Bronchial smooth muscle cell (primary cell): ENCODE data around the gene NCAPD2. TPM values are rescaled to one million over a fixed set of nuclear protein-coding genes. Genes with fewer than 3 reads are reported as not detected.

Source experiments
- total RNA-seq: library from RNA; depleted of rRNA; stranded (reverse); fragments of >200 nt; gene quantifications from 2 replicates; pipeline ENCODE4 v1.2.1, GENCODE V29; 2014

The NCAPD2 gene, protein sequence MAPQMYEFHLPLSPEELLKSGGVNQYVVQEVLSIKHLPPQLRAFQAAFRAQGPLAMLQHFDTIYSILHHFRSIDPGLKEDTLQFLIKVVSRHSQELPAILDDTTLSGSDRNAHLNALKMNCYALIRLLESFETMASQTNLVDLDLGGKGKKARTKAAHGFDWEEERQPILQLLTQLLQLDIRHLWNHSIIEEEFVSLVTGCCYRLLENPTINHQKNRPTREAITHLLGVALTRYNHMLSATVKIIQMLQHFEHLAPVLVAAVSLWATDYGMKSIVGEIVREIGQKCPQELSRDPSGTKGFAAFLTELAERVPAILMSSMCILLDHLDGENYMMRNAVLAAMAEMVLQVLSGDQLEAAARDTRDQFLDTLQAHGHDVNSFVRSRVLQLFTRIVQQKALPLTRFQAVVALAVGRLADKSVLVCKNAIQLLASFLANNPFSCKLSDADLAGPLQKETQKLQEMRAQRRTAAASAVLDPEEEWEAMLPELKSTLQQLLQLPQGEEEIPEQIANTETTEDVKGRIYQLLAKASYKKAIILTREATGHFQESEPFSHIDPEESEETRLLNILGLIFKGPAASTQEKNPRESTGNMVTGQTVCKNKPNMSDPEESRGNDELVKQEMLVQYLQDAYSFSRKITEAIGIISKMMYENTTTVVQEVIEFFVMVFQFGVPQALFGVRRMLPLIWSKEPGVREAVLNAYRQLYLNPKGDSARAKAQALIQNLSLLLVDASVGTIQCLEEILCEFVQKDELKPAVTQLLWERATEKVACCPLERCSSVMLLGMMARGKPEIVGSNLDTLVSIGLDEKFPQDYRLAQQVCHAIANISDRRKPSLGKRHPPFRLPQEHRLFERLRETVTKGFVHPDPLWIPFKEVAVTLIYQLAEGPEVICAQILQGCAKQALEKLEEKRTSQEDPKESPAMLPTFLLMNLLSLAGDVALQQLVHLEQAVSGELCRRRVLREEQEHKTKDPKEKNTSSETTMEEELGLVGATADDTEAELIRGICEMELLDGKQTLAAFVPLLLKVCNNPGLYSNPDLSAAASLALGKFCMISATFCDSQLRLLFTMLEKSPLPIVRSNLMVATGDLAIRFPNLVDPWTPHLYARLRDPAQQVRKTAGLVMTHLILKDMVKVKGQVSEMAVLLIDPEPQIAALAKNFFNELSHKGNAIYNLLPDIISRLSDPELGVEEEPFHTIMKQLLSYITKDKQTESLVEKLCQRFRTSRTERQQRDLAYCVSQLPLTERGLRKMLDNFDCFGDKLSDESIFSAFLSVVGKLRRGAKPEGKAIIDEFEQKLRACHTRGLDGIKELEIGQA (N-terminal part only)
- 16.9 and 28.1 TPM in 2 replicates for total RNA-seq

DNA sequence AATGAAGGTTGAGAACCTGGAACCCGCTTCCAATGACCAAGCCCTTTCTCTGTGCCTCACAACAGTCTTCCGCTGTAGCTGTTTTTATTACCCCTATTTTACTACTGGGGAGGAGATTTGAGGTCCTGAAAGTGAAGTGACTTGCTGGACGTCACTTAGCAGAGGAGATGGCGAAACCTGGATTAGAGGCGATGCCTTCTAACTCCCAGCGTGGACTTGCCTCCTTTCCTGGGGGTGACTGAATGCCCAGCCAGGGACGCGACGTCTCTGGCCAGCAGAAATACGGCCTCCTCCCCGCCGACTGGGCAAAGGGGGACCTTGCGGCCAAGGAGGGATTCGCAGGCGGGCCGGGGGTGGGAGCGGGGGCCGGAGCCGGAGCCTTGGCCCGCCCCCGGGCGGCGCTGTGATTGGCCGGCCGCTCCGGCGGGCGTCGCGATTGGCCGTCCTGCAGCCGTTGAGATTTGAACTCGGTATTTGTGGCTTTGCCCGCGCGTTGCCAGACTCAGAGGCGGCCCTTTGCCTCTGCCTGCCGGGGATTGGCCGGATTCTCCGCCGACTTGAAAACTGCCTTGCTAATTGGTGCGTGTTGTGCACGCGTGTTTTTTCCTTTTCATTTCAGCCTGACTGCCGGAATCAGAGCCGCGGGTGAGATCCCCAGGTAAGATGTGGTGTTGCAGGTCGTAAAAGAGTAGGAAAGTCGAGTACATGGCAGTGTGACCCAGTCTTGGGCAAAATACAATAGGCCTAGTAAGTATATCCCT lies at the start of gene NCAPD2:
TSS of gene NCAPD2 (plus strand) at position 606 of the 761 bp plus-strand sequence. CDS start 997 bp downstream, outside the sequence.

DNA sequence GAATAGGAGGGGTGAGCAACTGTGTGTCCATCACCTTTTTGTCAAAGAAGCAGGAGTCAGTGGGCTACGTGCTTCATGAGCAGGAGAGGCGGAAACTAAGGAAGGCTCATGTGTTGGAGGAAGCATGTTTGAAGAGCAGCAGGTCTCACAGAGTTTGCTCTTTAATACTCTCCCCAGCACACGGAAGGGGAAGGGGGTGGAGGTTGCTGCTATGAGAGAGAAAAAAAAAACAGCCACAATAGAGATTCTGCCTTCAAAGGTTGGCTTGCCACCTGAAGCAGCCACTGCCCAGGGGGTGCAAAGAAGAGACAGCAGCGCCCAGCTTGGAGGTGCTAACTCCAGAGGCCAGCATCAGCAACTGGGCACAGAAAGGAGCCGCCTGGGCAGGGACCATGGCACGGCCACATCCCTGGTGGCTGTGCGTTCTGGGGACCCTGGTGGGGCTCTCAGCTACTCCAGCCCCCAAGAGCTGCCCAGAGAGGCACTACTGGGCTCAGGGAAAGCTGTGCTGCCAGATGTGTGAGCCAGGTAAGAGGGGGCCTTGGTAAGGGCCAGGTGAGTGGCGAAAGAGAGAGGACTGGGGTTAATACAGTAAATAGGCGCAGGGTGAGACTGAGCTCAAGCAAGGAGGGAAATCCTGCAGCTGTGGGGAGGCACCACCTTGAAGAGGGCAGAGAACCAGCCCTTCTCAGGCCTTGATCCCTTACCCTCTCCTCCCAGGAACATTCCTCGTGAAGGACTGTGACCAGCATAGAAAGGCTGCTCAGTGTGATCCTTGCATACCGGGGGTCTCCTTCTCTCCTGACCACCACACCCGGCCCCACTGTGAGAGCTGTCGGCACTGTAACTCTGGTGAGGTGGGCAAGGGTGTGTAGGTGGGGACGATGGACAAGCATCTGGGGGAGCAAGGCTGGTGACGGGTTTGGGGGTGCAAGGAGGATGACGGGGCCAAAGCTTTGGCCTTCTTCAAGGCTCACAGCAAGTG lies 48.9 kb upstream of the NCAPD2 start, which contains the start of gene CD27:
TSS of gene CD27 (plus strand) at position 252 of the 985 bp plus-strand sequence. CDS start at position 393, 141 bp downstream.

DNA sequence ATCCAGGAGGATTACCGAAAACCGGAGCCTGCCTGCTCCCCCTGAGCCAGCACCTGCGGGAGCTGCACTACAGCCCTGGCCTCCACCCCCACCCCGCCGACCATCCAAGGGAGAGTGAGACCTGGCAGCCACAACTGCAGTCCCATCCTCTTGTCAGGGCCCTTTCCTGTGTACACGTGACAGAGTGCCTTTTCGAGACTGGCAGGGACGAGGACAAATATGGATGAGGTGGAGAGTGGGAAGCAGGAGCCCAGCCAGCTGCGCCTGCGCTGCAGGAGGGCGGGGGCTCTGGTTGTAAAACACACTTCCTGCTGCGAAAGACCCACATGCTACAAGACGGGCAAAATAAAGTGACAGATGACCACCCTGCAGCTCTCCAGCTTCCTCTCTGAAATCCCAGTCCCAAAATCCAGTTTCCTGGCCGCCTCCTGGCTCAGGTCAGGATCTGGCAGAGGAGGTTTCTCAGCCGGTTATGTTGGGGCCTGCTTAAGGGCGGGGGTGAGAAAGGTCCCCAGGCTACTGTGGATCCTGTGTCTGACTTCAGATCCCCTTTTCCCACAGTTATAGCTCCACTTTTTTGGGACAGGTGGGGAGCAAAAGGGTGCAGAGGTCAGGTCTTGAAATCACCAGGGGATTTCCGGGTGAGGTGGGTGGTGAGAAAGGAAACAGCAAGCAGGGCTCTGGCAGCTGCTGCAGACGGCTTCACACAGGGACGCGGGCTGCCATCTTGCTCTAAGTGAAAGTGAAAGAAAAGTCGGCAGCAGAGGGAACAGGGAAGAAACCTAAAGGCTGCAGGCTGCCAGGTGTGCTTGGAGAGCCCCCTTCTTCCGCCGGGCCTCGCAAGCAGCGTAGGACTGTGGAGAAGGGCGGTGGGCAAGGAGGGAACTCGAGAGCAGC lies 42.3 kb upstream of the NCAPD2 start, which contains the start of gene TAPBPL:
TSS of gene TAPBPL (plus strand) at position 695 of the 897 bp plus-strand sequence. CDS start 207 bp downstream, outside the sequence.

DNA sequence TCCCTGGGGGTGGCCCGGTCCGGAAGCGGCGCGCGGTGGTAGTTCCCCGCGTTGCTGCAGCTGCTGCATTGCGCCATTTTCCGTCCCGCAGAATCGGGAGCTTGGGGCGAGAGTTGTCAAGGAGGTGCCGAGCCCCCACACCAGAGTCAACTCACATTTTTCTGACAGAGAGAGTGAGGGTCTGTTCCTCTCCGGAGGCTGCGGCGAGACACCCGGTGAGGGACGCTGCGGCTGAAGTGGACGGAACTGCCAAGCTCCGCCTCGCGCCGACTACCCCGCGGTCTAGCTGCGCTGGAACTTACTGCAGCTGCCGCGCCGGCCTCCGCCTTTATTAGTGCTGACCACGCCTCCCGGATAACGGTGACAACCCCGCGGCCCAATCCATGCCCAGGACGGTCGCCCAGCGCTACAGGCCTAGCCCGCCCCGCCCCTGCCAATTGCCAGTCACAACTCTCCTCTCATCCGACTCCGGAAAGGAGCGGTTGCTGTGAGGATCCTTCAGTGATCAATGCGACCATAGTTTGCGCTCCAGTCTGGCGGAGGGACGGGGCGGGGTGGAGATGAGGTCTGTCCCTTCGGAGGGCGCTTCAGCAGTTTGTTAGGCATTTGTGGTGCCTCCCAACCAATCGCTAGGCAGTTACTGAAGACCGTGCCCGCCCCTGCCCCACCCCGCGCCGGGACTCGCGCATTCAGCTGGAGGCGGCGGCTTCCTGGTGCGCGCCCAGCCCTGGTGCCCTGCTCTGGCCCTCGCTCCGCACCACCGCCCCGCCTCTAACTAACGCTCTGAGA lies 23.3 kb upstream of the NCAPD2 start, which contains the start of gene VAMP1:
TSS of gene VAMP1 (minus strand) at position 303 of the 789 bp plus-strand sequence. CDS start at position 157, 146 bp downstream.

DNA sequence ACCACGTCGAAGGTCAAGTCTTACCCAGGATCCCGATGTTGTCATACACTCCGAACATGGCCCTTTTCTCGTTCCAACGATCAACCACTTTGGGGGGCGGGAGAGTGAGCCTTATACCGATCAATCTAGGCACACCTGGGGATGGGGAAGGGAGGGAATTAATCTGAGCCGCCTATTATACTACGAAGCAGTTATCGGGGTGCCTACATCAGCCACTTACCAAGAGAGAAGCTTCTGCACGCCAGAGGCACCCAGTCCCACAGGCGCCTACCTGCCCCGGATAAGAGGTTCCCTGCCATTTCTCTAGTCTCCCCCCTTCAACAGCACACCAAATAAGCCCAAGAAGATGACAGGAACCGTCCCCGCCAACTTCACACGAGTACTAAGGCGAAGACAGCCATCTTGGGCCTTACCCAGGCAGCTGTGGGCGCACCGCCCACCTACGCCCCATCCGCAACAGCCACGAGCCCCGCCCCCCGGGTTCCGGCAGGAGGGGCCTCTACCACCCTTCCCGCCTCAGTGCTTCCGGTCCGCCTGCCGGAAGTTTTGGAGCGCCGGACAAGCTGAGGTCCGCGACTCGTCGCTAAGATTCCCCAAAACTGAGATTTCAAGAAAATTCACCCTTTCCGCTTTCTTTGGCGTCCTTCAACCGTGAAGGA lies 935 bp upstream of the NCAPD2 start, which contains the start of gene MRPL51:
TSS of gene MRPL51 (minus strand) at position 425 of the 659 bp plus-strand sequence. CDS start at position 299, 126 bp downstream.

DNA sequence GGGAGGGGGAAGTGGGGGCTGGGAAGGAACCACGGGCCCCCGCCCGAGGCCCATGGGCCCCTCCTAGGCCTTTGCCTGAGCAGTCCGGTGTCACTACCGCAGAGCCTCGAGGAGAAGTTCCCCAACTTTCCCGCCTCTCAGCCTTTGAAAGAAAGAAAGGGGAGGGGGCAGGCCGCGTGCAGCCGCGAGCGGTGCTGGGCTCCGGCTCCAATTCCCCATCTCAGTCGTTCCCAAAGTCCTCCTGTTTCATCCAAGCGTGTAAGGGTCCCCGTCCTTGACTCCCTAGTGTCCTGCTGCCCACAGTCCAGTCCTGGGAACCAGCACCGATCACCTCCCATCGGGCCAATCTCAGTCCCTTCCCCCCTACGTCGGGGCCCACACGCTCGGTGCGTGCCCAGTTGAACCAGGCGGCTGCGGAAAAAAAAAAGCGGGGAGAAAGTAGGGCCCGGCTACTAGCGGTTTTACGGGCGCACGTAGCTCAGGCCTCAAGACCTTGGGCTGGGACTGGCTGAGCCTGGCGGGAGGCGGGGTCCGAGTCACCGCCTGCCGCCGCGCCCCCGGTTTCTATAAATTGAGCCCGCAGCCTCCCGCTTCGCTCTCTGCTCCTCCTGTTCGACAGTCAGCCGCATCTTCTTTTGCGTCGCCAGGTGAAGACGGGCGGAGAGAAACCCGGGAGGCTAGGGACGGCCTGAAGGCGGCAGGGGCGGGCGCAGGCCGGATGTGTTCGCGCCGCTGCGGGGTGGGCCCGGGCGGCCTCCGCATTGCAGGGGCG lies 40.2 kb downstream of the NCAPD2 start, which contains the start of gene GAPDH:
TSS of gene GAPDH (plus strand) at position 595 of the 772 bp plus-strand sequence. CDS start 316 bp downstream, outside the sequence.

Other genes with a start within 250 kb of the NCAPD2 start
- gene PLEKHG6, start 183.4 kb upstream of the NCAPD2 start, total RNA-seq = 0.09 and 0.63 TPM in 2 replicates
- 104 and 106 TPM in 2 replicates for gene TNFRSF1A, start 152.0 kb upstream of the NCAPD2 start, total RNA-seq
- 0.16 and 0.34 TPM in 2 replicates for gene SCNN1A, start 118.5 kb upstream of the NCAPD2 start, total RNA-seq
- gene LTBR, start 109.9 kb upstream of the NCAPD2 start, total RNA-seq = 40.0 and 40.4 TPM in 2 replicates
- gene CD27, start 49.1 kb upstream of the NCAPD2 start, total RNA-seq = 0.34 TPM in 1 of 2 replicates, not detected in the other
- gene TAPBPL, start 42.1 kb upstream of the NCAPD2 start, total RNA-seq = 11.0 and 15.4 TPM in 2 replicates
- gene VAMP1, start 23.4 kb upstream of the NCAPD2 start, total RNA-seq = 17.0 and 18.9 TPM in 2 replicates
- gene MRPL51, start 840 bp upstream of the NCAPD2 start, total RNA-seq = 115 and 174 TPM in 2 replicates
- 6,052 and 6,940 TPM in 2 replicates for gene GAPDH, start 40.4 kb downstream of the NCAPD2 start, total RNA-seq
- 15.8 and 25.7 TPM in 2 replicates for gene IFFO1, start 61.9 kb downstream of the NCAPD2 start, total RNA-seq
- 9.5 and 10.9 TPM in 2 replicates for gene NOP2, start 74.2 kb downstream of the NCAPD2 start, total RNA-seq
- 177 and 244 TPM in 2 replicates for gene CHD4, start 113.3 kb downstream of the NCAPD2 start, total RNA-seq
- gene LPAR5, start 141.9 kb downstream of the NCAPD2 start, total RNA-seq = not detected in 2 replicates
- gene ACRBP, start 153.3 kb downstream of the NCAPD2 start, total RNA-seq = 0.16 and 0.34 TPM in 2 replicates
- gene ING4, start 169.0 kb downstream of the NCAPD2 start, total RNA-seq = 41.0 and 41.6 TPM in 2 replicates
- gene ZNF384, start 195.3 kb downstream of the NCAPD2 start, total RNA-seq = 9.6 and 10.8 TPM in 2 replicates
- 0.09 and 0.16 TPM in 2 replicates for gene PIANP, start 206.7 kb downstream of the NCAPD2 start, total RNA-seq
- gene COPS7A, start 229.9 kb downstream of the NCAPD2 start, total RNA-seq = 98.5 and 128 TPM in 2 replicates